ENCODE results near the gene BCCIP. TPM values are rescaled to one million over a fixed set of nuclear protein-coding genes. Genes with fewer than 3 reads are reported as not detected.

The BCCIP gene
- total RNA-seq, 1 experiment from 2014 or later = 159 TPM

DNA sequence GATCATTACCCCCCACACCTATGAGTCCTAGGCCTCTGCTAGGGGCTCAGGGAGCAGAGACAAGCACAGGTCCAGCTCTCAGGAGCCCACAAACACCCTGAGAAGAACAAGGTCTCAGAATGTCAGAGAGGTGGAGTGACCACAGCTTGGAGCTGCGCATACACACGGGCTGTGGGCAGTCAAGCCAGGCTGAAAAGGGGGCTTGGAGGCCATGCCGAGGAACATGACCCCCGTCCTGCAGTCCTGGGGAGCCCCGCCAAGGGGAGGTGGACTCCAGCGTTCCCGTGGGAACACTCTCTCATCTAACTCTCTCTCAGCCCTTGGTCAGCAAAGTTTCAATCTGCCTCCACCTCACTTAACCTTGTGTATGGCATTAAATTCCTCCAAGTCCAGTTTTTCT, 39.9 kb upstream of the BCCIP start:
- Histone ChIP-seq H3K4me3 (replicated peaks in 1 of 2; ENCODE audit: low read depth in 1 of 2, low read length in 2 of 2) (no peak overlapping the region), H4K20me1 (ENCODE audit: insufficient read depth) (no peaks in the 10 kb centered on the region), H3K9ac (ENCODE audit: low read length) (no peak overlapping the region), H3K36me3 (ENCODE audit: control insufficient read depth in 1 of 2, insufficient read depth in 2 of 2, low read length in 2 of 2) (no peaks in the 10 kb centered on the region), H3K27ac (ENCODE audit: low read depth, low read length) (no peak overlapping the region), H3K4me2 (ENCODE audit: low read length) (no peak overlapping the region), H3K9me2 (ENCODE audit: insufficient read depth) (no peaks in the 10 kb centered on the region), H3K4me1 (ENCODE audit: control insufficient read depth in 1 of 2, insufficient read depth in 2 of 2, low read length in 2 of 2) (peaks cover 0 to under 1% of the 10 kb centered on the region in 2 experiments; a peak in 1 of 4 replicates), H3K79me2 (ENCODE audit: insufficient read depth, low read length) (no peaks in the 10 kb centered on the region), H2AFZ (ENCODE audit: low read depth, low read length, poor library complexity, severe bottlenecking) (no peak overlapping the region), H3K27me3 (ENCODE audit: insufficient read depth, low read length) (no peaks in the 10 kb centered on the region), H3K9me3 (ENCODE audit: control insufficient read depth in 1 of 2, insufficient read depth in 1 of 2, low read depth in 1 of 2, low read length in 2 of 2) (no peaks in the 10 kb centered on the region)
- BruUV-seq (replicated peaks) = no TSS peak
- CTCF ChIA-PET = no interaction called here
- RAD21 ChIA-PET (ENCODE audit: low non-redundant PET in 1 of 2, low total read pairs in 2 of 2, uncharacterized antibody in 2 of 2, unreplicated experiment in 2 of 2) = no interaction called here
- no peak for DNase-seq (ENCODE audit: low read depth, low spot score)
- POLR2A ChIA-PET = no interaction called here
- intact Hi-C loops (cut with micrococcal nuclease) = no loop called here
- TF ChIP-seq YY1 (IDR thresholded peaks at IDR 0.05; ENCODE audit: extremely low read depth, insufficient replicate concordance, low read depth, low read length) (no peak), SRF (IDR thresholded peaks at IDR 0.05; ENCODE audit: low read depth) (no peak), ZFX (IDR thresholded peaks at IDR 0.05) (no peak), CBX3 (IDR thresholded peaks at IDR 0.05; ENCODE audit: low read depth) (no peak), POLR2AphosphoS5 (IDR thresholded peaks at IDR 0.05; ENCODE audit: low read depth, low read length) (no peak), FOSL1 (IDR thresholded peaks at IDR 0.05; ENCODE audit: low read depth) (no peak), ZNF274 (IDR thresholded peaks at IDR 0.05; ENCODE audit: low read depth, low read length) (no peak), SP1 (IDR thresholded peaks at IDR 0.05; ENCODE audit: low read depth) (no peak), EGR1 (IDR thresholded peaks at IDR 0.05; ENCODE audit: low read depth) (no peak), RAD21 (IDR thresholded peaks at IDR 0.05; ENCODE audit: low read depth) (no peak), POLR2A (IDR thresholded peaks at IDR 0.05; ENCODE audit: borderline replicate concordance, extremely low read depth, insufficient read depth, insufficient read length) (no peak), TCF7L2 (IDR thresholded peaks at IDR 0.05; ENCODE audit: borderline replicate concordance, extremely low read depth, insufficient read depth, insufficient read length) (no peak), REST (IDR thresholded peaks at IDR 0.05; ENCODE audit: low read depth) (no peak), ELF1 (IDR thresholded peaks at IDR 0.05; ENCODE audit: borderline replicate concordance, low read depth) (no peak), EZH2 (IDR thresholded peaks at IDR 0.05) (no peak)
- TF ChIP-seq, protein P1, sequence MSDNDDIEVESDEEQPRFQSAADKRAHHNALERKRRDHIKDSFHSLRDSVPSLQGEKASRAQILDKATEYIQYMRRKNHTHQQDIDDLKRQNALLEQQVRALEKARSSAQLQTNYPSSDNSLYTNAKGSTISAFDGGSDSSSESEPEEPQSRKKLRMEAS (IDR thresholded peaks at IDR 0.05) = no peak
- TF ChIP-seq, protein P2, sequence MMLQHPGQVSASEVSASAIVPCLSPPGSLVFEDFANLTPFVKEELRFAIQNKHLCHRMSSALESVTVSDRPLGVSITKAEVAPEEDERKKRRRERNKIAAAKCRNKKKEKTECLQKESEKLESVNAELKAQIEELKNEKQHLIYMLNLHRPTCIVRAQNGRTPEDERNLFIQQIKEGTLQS (IDR thresholded peaks at IDR 0.05) = no peak
- TF ChIP-seq, protein P3, sequence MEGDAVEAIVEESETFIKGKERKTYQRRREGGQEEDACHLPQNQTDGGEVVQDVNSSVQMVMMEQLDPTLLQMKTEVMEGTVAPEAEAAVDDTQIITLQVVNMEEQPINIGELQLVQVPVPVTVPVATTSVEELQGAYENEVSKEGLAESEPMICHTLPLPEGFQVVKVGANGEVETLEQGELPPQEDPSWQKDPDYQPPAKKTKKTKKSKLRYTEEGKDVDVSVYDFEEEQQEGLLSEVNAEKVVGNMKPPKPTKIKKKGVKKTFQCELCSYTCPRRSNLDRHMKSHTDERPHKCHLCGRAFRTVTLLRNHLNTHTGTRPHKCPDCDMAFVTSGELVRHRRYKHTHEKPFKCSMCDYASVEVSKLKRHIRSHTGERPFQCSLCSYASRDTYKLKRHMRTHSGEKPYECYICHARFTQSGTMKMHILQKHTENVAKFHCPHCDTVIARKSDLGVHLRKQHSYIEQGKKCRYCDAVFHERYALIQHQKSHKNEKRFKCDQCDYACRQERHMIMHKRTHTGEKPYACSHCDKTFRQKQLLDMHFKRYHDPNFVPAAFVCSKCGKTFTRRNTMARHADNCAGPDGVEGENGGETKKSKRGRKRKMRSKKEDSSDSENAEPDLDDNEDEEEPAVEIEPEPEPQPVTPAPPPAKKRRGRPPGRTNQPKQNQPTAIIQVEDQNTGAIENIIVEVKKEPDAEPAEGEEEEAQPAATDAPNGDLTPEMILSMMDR (IDR thresholded peaks at IDR 0.05 in 2 of 3, conservative IDR thresholded peaks at IDR 0.05 in 1 of 3; ENCODE audit: borderline replicate concordance in 1 of 3, insufficient read depth in 1 of 3, low read depth in 2 of 3, low read length in 2 of 3) = no peak
- no peak for ATAC-seq

Measured in HCT116 (cell line).